ENCODE data around the gene LYPD5. TPM values are rescaled to one million over a fixed set of nuclear protein-coding genes. Genes with fewer than 3 reads are reported as not detected.
"Not testable (repeated sequence)": the region's sequence is repeated elsewhere in the genome, so short reads cannot be mapped to it uniquely, and the experiment has no call there.

LYPD5 gene
- total RNA-seq, 1 donor from 2014 or later, result 1.3 TPM

DNA sequence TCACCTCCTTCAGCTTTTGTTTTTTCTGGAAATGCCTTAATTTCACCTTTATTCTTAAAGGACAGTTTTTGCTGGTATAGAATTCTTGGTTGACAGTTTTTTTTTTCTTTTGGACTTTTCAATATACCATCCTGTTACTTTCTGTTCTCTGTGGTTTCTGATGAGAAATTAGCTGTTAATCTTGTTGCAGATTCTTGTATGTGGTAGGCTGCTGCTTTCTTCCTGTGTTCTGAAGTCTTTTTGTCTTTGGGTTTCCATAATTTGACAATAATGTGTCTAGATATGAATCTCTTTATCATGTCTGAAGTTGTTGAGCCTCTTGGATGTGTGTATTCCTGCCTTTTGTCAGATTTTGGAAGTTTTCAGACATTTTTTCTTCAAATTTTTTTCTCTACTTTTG, 36.9 kb upstream of the LYPD5 start:
- Histone ChIP-seq H3K27me3 (ENCODE audit: low read depth) (no peaks in the 10 kb centered on the region), H3K27ac (replicated peaks) (no peak overlapping the region), H3K9me3 (replicated peaks) (peaks cover 100% of the 10 kb centered on the region), H3K4me1 (no peaks in the 10 kb centered on the region), H3K36me3 (peaks cover 100% of the 10 kb centered on the region), H3K4me3 (no peak overlapping the region)
- no peak for TF ChIP-seq CTCF (IDR thresholded peaks at IDR 0.05; ENCODE audit: borderline replicate concordance)
- intact Hi-C loops (cut with micrococcal nuclease), result no loop called here
- no peak for DNase-seq

DNA sequence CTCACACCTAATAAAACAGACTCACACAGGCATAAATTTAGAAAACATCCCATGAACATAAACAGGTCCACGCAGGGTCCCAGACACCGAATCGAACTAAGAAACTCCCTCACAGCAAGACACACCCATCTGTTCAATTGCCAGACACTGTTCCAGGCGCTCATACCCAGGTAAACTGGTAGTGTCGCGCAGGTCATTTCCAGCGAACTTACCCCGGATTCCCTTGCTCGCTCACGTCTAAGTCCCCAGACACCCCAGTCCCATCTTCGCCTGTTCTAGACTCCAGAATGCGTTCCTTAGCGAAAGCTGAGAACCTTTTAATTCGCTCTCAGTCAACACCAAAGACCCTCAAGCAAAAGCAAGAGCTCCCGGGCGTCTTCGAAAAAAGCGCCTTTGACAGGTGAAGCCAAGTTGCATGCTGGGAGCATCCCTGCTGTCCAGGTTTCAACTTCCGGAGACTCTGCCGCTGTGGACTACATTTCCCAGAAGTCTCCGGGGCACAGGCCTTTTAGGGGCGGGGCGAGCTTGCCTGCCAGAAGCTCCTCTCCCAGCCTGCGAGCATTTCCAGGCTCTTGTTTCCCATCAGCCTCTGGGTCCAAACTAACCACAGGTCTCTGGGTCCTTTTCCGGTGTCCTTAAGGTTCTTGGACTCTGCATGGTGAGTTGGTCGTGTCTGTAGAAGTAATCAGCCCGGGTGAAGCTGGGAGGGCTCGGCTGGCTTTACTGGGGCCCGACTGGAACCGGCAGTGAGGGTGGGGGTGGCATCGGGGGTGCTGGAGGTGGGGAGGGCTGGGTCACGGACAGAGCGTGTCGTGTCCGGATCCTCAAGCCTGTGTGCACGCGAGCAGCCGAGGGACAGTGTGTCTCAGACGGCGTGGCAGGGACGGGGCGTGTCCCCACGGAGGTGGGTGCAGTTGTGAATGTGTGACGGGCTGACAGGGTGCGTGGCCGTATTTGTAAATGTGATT, 24.8 kb upstream of the LYPD5 start, which contains the start of gene ZNF283:
Gene ZNF283, plus strand, starts transcription at position 535 of the 968 bp plus-strand sequence. CDS start 6,184 bp downstream, outside the sequence.
- Histone ChIP-seq H3K27ac (replicated peaks) (peak within 1 kb of the TSS; percentile 80), H3K4me3 (peak within 1 kb of the TSS; percentile 77), H3K9me3 (replicated peaks) (no peaks in the 10 kb centered on the region), H3K36me3 (peaks cover 39% of the 10 kb centered on the region), H3K4me1 (peaks cover 14% of the 10 kb centered on the region), H3K27me3 (ENCODE audit: low read depth) (no peaks in the 10 kb centered on the region)
- intact Hi-C loops (cut with micrococcal nuclease), result no loop called here
- DNase-seq, result peak; percentile 91
- TF ChIP-seq CTCF (IDR thresholded peaks at IDR 0.05; ENCODE audit: borderline replicate concordance), result no peak

DNA sequence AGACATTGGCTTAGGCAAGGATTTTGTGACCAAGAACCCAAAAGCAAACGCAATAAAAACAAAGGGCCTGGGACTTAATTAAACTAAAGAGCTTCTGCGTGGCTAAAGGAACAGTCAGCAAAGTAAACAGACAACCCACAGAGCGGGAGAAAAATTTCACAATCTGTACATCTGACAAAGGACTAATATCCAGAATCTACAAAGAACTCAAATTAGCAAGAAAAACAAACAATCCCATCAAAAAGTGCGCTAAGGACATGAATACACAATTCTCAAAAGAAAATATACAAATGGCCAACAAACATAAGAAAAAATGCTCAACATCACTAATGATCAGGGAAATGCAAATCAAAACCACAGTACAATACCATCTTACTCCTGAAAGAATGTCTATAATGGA, 22.3 kb upstream of the LYPD5 start:
- H3K36me3 ChIP-seq, result peaks cover 14% of the 10 kb centered on the region
- DNase-seq; H3K9me3 ChIP-seq (replicated peaks); H3K27ac ChIP-seq (replicated peaks); H3K27me3 ChIP-seq (ENCODE audit: low read depth); H3K4me3 ChIP-seq; intact Hi-C loops (cut with micrococcal nuclease): not testable (repeated sequence)
- peaks cover 26% of the 10 kb centered on the region for H3K4me1 ChIP-seq

- H3K9me3 ChIP-seq (replicated peaks); DNase-seq; H3K27ac ChIP-seq (replicated peaks); H3K27me3 ChIP-seq (ENCODE audit: low read depth); intact Hi-C loops (cut with micrococcal nuclease); H3K36me3 ChIP-seq; H3K4me3 ChIP-seq: not testable (repeated sequence)
- H3K4me1 ChIP-seq, result peaks cover 26% of the 10 kb centered on the region
Measured at GRCh38 chr19:43823856-43824255, 21.6 kb upstream of the LYPD5 start.

- intact Hi-C loops (cut with micrococcal nuclease), result no loop called here
- H3K27ac ChIP-seq (replicated peaks), result no peak overlapping the region
- no peaks in the 10 kb centered on the region for H3K36me3 ChIP-seq
- no peaks in the 10 kb centered on the region for H3K27me3 ChIP-seq (ENCODE audit: low read depth)
- DNase-seq, result no peak
- H3K4me3 ChIP-seq, result peak overlapping the region; percentile 70
- peaks cover 12% of the 10 kb centered on the region for H3K4me1 ChIP-seq
- no peaks in the 10 kb centered on the region for H3K9me3 ChIP-seq (replicated peaks)
- TF ChIP-seq CTCF (IDR thresholded peaks at IDR 0.05; ENCODE audit: borderline replicate concordance), result no peak
Measured at GRCh38 chr19:43820884-43821215, 18.6 kb upstream of the LYPD5 start.

DNA sequence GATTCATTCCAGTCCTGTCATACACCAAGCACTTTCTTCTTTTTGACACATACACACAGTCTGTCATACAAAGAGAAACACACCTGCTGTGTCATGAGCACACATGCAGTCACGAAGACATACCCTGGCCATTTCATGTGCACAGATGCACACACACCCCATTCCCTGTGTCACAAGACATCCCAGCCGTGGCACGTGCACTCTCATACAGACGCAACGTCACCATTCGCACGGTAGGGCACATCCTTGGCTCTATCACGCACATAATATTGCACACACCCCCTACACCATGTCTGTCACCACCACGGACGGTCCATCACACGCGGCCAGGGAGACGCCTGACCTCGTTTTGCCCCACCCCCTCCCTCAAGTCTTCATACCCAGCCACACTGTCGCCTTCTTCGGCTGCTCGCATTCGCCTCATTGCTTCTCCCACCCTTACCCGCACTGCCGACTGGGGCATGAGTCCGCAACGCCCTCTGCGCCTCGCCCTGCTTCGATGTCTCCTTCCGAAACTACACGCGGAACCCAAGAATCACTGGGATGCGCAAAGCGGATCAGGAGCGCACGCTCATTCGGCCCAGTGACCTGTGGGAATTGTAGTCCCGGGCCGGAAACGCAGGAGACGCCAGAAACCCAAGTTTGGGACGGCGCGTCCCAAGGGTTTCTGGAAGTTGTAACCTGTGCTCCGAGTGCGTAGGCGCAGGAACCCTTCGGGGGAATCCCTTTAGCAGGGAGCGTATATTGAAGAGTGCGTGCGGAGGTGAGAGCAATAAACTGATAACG, 18.0 kb upstream of the LYPD5 start:
- TF ChIP-seq CTCF (IDR thresholded peaks at IDR 0.05; ENCODE audit: borderline replicate concordance), result no peak
- peak; percentile 54 for DNase-seq
- H3K4me3 ChIP-seq, result peak overlapping the region; percentile 70

More for the DNA sequence above, 18.0 kb upstream of the LYPD5 start:
- intact Hi-C loops (cut with micrococcal nuclease), result no loop called here
- Histone ChIP-seq H3K36me3 (no peaks in the 10 kb centered on the region), H3K27ac (replicated peaks) (no peak overlapping the region), H3K4me1 (peaks cover 12% of the 10 kb centered on the region), H3K9me3 (replicated peaks) (no peaks in the 10 kb centered on the region), H3K27me3 (ENCODE audit: low read depth) (no peaks in the 10 kb centered on the region)

Data from left ventricle myocardium inferior (tissue), 1 donor.